Measurements from ENCODE around the gene FMNL2. TPM values are rescaled to one million over a fixed set of nuclear protein-coding genes. Genes with fewer than 3 reads are reported as not detected.
"Not testable (repeated sequence)": the region's sequence is repeated elsewhere in the genome, so short reads cannot be mapped to it uniquely, and the experiment has no call there.

Gene FMNL2
- total and polyA plus RNA-seq, 11 donors: 4.7 to 19.4 (median 5.5) TPM

GRCh38 chr2:152473151-152473857 is 138.3 kb downstream of the FMNL2 start:
- Histone ChIP-seq H3K4me1 (peaks cover 0 to 52% (median 31%) of the 10 kb centered on the region in 12 donors), H3K27me3 (no peaks in the 10 kb centered on the region), H3K36me3 (no peaks in the 10 kb centered on the region), H3K27ac (no peak overlapping the region), H3K9me3 (no peaks in the 10 kb centered on the region), H3K4me3 (no peak overlapping the region)
- 97 to 100% (median 99%) methylated on average over 1 of the region's 1 CpG for WGBS, 4 donors
- TF ChIP-seq POLR2A (IDR thresholded peaks at IDR 0.05): no peak
- TF ChIP-seq CTCF (IDR thresholded peaks at IDR 0.05): no peak
- DNase-seq (no peak), ATAC-seq (no peak)
- intact Hi-C loops (cut with DNase I): loop anchor here in 1 of 10 donors (5.0 kb wide), 1 partner anchor 136 kb away; the partner anchor contains the start of gene FMNL2

- peaks cover 0 to 39% (median 21%) of the 10 kb centered on the region in 12 donors for H3K4me1 ChIP-seq
- 81 to 95% (median 92%) methylated on average over 5 of the region's 5 CpGs for WGBS, 4 donors
- intact Hi-C loops (cut with DNase I): loop anchor here in 1 of 10 donors (5.0 kb wide), 1 partner anchor 137 kb away; the partner anchor contains the start of gene FMNL2
- not testable (repeated sequence) for H3K9me3 ChIP-seq, H3K27ac ChIP-seq, H3K27me3 ChIP-seq, ATAC-seq, H3K4me3 ChIP-seq, H3K36me3 ChIP-seq, DNase-seq
Observed at GRCh38 chr2:152474523-152474922, 139.5 kb downstream of the FMNL2 start.

- TF ChIP-seq POLR2A (IDR thresholded peaks at IDR 0.05) (no peak), CTCF (IDR thresholded peaks at IDR 0.05) (no peak)
- H3K9me3 ChIP-seq: no peaks in the 10 kb centered on the region
- DNase-seq (no peak), ATAC-seq (no peak)
- H3K36me3 ChIP-seq: no peaks in the 10 kb centered on the region
- no peak overlapping the region for H3K27ac ChIP-seq
- no peaks in the 10 kb centered on the region for H3K27me3 ChIP-seq
- intact Hi-C loops (cut with DNase I): no loop called here
- H3K4me1 ChIP-seq: peaks cover 0 to 26% (median 16%) of the 10 kb centered on the region in 12 donors
- no peak overlapping the region for H3K4me3 ChIP-seq
Observed at GRCh38 chr2:152475982-152476381, 141.0 kb downstream of the FMNL2 start.

GRCh38 chr2:152477347-152478092 is 142.5 kb downstream of the FMNL2 start:
- intact Hi-C loops (cut with DNase I): no loop called here
- no peaks in the 10 kb centered on the region for H3K27me3 ChIP-seq
- TF ChIP-seq POLR2A (IDR thresholded peaks at IDR 0.05) (no peak), CTCF (IDR thresholded peaks at IDR 0.05) (no peak)
- ATAC-seq (no peak), DNase-seq (no peak)
- no peak overlapping the region for H3K4me3 ChIP-seq
- 93 to 94% (median 93%) methylated on average over 6 of the region's 6 CpGs for WGBS, 4 donors
- H3K4me1 ChIP-seq: peaks cover 0 to 10% (median 1%) of the 10 kb centered on the region in 12 donors
- no peaks in the 10 kb centered on the region for H3K9me3 ChIP-seq
- no peak overlapping the region for H3K27ac ChIP-seq
- no peaks in the 10 kb centered on the region for H3K36me3 ChIP-seq

All from heart left ventricle (tissue), 16 donors.